HEK293 (cell line): ENCODE measurements around the gene TLR9.

Source experiments
- HOXA7 ChIP-seq: sonication (generic); formaldehyde crosslinking; IDR thresholded peaks from 2 replicates; pipeline ENCODE4 v1.8.1; 2022; ENCODE audit warnings: missing genetic modification reagents, borderline replicate concordance
- KLF8 ChIP-seq: fragments of 450-650 bp; formaldehyde crosslinking; IDR thresholded peaks from 2 replicates; pipeline ENCODE4 v1.5.1; 2016; ENCODE audit warnings: missing biosample characterization, missing genetic modification characterization
- OVOL3 ChIP-seq: fragments of 450-650 bp; formaldehyde crosslinking; IDR thresholded peaks from 2 replicates; pipeline ENCODE4 v1.5.1; 2016; ENCODE audit warnings: missing biosample characterization, missing genetic modification characterization
- SALL2 ChIP-seq: fragments of 450-650 bp; formaldehyde crosslinking; IDR thresholded peaks from 2 replicates; pipeline ENCODE4 v1.5.0; 2017; ENCODE audit warnings: missing biosample characterization, mild to moderate bottlenecking, missing genetic modification characterization, borderline replicate concordance
- SETDB1 ChIP-seq: IDR thresholded peaks from one replicate; pipeline ENCODE4 v1.6.1; 2017; ENCODE audit warnings: mild to moderate bottlenecking, low read length, moderate library complexity, mixed read lengths; ENCODE audit not compliant: insufficient read length
- SP7 ChIP-seq: fragments of 450-650 bp; formaldehyde crosslinking; IDR thresholded peaks from 2 replicates; pipeline ENCODE4 v1.5.1; 2016; ENCODE audit warnings: missing biosample characterization, missing genetic modification characterization
- ZBTB48 ChIP-seq: fragments of 450-650 bp; formaldehyde crosslinking; IDR thresholded peaks from 2 replicates; pipeline ENCODE4 v1.5.1; 2016; ENCODE audit warnings: missing biosample characterization, missing genetic modification characterization
- ZNF10 ChIP-seq: fragments of 450-650 bp; formaldehyde crosslinking; IDR thresholded peaks from 2 replicates; pipeline ENCODE4 v1.5.1; 2017; ENCODE audit warnings: missing biosample characterization, missing genetic modification characterization
- ZNF155 ChIP-seq: fragments of 450-650 bp; formaldehyde crosslinking; IDR thresholded peaks from 2 replicates; pipeline ENCODE4 v1.5.1; 2016; ENCODE audit warnings: missing biosample characterization, missing genetic modification characterization
- ZNF37A ChIP-seq: fragments of 450-650 bp; IDR thresholded peaks from 2 replicates; pipeline ENCODE4 v1.5.1; 2018; ENCODE audit warnings: missing biosample characterization, missing genetic modification characterization
- ZNF394 ChIP-seq: fragments of 450-650 bp; formaldehyde crosslinking; IDR thresholded peaks from 2 replicates; pipeline ENCODE4 v1.5.1; 2016; ENCODE audit warnings: missing biosample characterization, missing genetic modification characterization, mild to moderate bottlenecking, moderate library complexity, borderline replicate concordance
- ZNF510 ChIP-seq: fragments of 450-650 bp; formaldehyde crosslinking; IDR thresholded peaks from 2 replicates; pipeline ENCODE4 v1.5.1; 2018; ENCODE audit warnings: mild to moderate bottlenecking, missing genetic modification characterization, missing biosample characterization; ENCODE audit not compliant: insufficient replicate concordance
- ZNF514 ChIP-seq: fragments of 450-650 bp; formaldehyde crosslinking; IDR thresholded peaks from 2 replicates; pipeline ENCODE4 v1.5.1; 2016; ENCODE audit warnings: missing biosample characterization, missing genetic modification characterization
- ZNF549 ChIP-seq: fragments of 450-650 bp; IDR thresholded peaks from 2 replicates; pipeline ENCODE4 v1.5.1; 2018; ENCODE audit warnings: missing biosample characterization, missing genetic modification characterization, mild to moderate bottlenecking, inconsistent platforms, moderate library complexity
- ZNF664 ChIP-seq: fragments of 450-650 bp; formaldehyde crosslinking; IDR thresholded peaks from 2 replicates; pipeline ENCODE4 v1.5.1; 2016; ENCODE audit warnings: missing biosample characterization, missing genetic modification characterization
- ZNF707 ChIP-seq: fragments of 450-650 bp; formaldehyde crosslinking; IDR thresholded peaks from 2 replicates; pipeline ENCODE4 v1.5.1; 2016; ENCODE audit warnings: missing biosample characterization, missing genetic modification characterization
- ZNF776 ChIP-seq: fragments of 450-650 bp; formaldehyde crosslinking; IDR thresholded peaks from 2 replicates; pipeline ENCODE4 v1.5.0; 2017; ENCODE audit warnings: missing biosample characterization, missing genetic modification characterization, borderline replicate concordance
- ZXDB ChIP-seq: fragments of 450-650 bp; formaldehyde crosslinking; IDR thresholded peaks from 2 replicates; pipeline ENCODE4 v1.5.1; 2016; ENCODE audit warnings: missing biosample characterization, missing genetic modification characterization
- TF ChIP-seq, protein P1 (sequence below): fragments of 450-650 bp; formaldehyde crosslinking; optimal IDR thresholded peaks from 2 replicates; pipeline ENCODE3; 2016; ENCODE audit warnings: missing biosample characterization, mild to moderate bottlenecking, missing genetic modification characterization
- TF ChIP-seq, protein P2 (sequence below): fragments of 450-650 bp; formaldehyde crosslinking; IDR thresholded peaks from 2 replicates; pipeline ENCODE4 v1.5.1; 2016; ENCODE audit warnings: missing biosample characterization, missing genetic modification characterization
- TF ChIP-seq, protein P3 (sequence below): fragments of 450-650 bp; formaldehyde crosslinking; IDR thresholded peaks from 2 replicates; pipeline ENCODE4 v1.5.1; 2016; ENCODE audit warnings: missing biosample characterization, missing genetic modification characterization
- TF ChIP-seq, protein P4 (sequence below): fragments of 450-650 bp; formaldehyde crosslinking; IDR thresholded peaks from 2 replicates; pipeline ENCODE4 v1.5.1; 2017; ENCODE audit warnings: missing biosample characterization, missing genetic modification characterization
- TF ChIP-seq, protein P5 (sequence below): fragments of 450-650 bp; formaldehyde crosslinking; IDR thresholded peaks from 2 replicates; pipeline ENCODE4 v1.5.1; 2017; ENCODE audit warnings: missing biosample characterization, mild to moderate bottlenecking, missing genetic modification characterization, moderate library complexity
- TF ChIP-seq, protein P6 (sequence below): fragments of 450-650 bp; formaldehyde crosslinking; IDR thresholded peaks from 2 replicates; pipeline ENCODE4 v1.5.1; 2016; ENCODE audit warnings: missing biosample characterization, missing genetic modification characterization
- TF ChIP-seq, protein P7 (sequence below): fragments of 450-650 bp; formaldehyde crosslinking; IDR thresholded peaks from 2 replicates; pipeline ENCODE4 v1.5.1; 2017; ENCODE audit warnings: missing biosample characterization, missing genetic modification characterization
- TF ChIP-seq, protein P8 (sequence below): fragments of 450-650 bp; formaldehyde crosslinking; IDR thresholded peaks from 2 replicates; pipeline ENCODE4 v1.5.1; 2016; ENCODE audit warnings: missing biosample characterization, missing genetic modification characterization, low read depth

TLR9 gene

DNA sequence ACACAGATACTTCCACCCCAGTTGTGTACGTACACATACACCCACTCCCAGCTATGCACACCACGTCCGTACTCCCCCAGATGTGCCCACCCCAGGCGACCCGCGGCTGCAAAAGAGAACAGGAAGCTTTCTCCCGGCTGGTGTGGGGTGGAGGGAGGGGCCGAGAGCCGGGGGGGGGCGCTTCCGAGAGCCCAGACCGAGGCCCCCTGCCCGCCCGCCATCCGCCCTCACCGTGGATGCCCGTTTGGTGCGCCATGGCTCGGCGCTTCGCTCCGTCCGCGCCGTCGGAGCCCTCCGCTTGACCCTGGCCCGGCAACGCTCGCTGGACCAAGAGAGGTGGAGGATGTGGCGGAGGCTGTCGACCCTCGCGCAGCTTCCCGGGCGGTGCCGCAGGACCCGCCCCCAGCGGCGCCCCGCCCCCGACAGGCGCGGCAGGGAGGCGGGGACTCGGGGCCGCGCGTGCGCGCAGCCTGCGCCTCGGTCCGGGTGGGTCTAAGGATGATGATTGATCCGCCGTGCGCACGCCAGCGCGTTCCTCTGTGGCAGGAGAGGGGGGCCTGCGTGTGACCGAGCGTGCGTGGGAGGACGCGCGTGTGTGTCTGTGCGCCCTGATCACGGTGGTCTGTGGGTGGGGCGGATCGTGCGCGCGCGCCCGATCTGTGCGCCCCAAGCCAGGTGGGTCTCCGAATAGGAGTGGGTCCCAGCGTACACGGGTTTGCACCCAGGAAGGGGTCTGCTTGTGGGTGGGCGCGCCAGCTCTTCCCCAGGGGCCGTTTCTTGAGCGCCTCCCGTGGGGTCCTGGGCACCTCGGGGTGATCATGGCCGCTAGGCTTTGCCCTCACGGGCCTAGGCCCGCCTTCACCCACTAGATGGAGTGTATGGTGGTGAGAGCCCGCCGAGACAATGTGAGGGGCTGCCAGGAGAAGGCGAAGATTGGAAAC lies 13.6 kb upstream of the TLR9 start, which contains the start of gene TWF2 (continued):
- TF ChIP-seq ZNF394 (tag by site-specific recombination) (no peak), ZNF664 (tag by site-specific recombination) (no peak), ZNF549 (no peak), ZNF155 (tag by site-specific recombination) (no peak), KLF8 (tag by site-specific recombination) (peak; percentile 60; the same call in 1 of the 2 replicates), SETDB1 (no peak), ZNF514 (no peak), SALL2 (tag by site-specific recombination) (no peak), ZBTB48 (tag by site-specific recombination) (no peak), SP7 (peak; percentile 60; the same call in 1 of the 2 replicates), ZNF776 (tag by site-specific recombination) (no peak), ZNF10 (tag by site-specific recombination) (no peak), ZNF37A (tag by site-specific recombination) (no peak), OVOL3 (tag by site-specific recombination) (no peak), ZNF707 (tag by site-specific recombination) (no peak), HOXA7 (no peak), ZXDB (tag by site-specific recombination) (peak; percentile 70), ZNF510 (tag by site-specific recombination) (no peak)
- TF ChIP-seq, protein P1, sequence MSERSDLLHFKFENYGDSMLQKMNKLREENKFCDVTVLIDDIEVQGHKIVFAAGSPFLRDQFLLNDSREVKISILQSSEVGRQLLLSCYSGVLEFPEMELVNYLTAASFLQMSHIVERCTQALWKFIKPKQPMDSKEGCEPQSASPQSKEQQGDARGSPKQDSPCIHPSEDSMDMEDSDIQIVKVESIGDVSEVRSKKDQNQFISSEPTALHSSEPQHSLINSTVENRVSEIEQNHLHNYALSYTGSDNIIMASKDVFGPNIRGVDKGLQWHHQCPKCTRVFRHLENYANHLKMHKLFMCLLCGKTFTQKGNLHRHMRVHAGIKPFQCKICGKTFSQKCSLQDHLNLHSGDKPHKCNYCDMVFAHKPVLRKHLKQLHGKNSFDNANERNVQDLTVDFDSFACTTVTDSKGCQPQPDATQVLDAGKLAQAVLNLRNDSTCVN (tag by site-specific recombination) = peak; percentile 96
- TF ChIP-seq, protein P2, sequence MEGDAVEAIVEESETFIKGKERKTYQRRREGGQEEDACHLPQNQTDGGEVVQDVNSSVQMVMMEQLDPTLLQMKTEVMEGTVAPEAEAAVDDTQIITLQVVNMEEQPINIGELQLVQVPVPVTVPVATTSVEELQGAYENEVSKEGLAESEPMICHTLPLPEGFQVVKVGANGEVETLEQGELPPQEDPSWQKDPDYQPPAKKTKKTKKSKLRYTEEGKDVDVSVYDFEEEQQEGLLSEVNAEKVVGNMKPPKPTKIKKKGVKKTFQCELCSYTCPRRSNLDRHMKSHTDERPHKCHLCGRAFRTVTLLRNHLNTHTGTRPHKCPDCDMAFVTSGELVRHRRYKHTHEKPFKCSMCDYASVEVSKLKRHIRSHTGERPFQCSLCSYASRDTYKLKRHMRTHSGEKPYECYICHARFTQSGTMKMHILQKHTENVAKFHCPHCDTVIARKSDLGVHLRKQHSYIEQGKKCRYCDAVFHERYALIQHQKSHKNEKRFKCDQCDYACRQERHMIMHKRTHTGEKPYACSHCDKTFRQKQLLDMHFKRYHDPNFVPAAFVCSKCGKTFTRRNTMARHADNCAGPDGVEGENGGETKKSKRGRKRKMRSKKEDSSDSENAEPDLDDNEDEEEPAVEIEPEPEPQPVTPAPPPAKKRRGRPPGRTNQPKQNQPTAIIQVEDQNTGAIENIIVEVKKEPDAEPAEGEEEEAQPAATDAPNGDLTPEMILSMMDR (tag by site-specific recombination) = peak; percentile 82
- TF ChIP-seq, protein P3, sequence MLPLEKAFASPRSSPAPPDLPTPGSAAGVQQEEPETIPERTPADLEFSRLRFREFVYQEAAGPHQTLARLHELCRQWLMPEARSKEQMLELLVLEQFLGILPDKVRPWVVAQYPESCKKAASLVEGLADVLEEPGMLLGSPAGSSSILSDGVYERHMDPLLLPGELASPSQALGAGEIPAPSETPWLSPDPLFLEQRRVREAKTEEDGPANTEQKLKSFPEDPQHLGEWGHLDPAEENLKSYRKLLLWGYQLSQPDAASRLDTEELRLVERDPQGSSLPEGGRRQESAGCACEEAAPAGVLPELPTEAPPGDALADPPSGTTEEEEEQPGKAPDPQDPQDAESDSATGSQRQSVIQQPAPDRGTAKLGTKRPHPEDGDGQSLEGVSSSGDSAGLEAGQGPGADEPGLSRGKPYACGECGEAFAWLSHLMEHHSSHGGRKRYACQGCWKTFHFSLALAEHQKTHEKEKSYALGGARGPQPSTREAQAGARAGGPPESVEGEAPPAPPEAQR (tag by site-specific recombination) = no peak
- TF ChIP-seq, protein P4, sequence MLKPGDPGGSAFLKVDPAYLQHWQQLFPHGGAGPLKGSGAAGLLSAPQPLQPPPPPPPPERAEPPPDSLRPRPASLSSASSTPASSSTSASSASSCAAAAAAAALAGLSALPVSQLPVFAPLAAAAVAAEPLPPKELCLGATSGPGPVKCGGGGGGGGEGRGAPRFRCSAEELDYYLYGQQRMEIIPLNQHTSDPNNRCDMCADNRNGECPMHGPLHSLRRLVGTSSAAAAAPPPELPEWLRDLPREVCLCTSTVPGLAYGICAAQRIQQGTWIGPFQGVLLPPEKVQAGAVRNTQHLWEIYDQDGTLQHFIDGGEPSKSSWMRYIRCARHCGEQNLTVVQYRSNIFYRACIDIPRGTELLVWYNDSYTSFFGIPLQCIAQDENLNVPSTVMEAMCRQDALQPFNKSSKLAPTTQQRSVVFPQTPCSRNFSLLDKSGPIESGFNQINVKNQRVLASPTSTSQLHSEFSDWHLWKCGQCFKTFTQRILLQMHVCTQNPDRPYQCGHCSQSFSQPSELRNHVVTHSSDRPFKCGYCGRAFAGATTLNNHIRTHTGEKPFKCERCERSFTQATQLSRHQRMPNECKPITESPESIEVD (tag by site-specific recombination) = no peak
- TF ChIP-seq, protein P5, sequence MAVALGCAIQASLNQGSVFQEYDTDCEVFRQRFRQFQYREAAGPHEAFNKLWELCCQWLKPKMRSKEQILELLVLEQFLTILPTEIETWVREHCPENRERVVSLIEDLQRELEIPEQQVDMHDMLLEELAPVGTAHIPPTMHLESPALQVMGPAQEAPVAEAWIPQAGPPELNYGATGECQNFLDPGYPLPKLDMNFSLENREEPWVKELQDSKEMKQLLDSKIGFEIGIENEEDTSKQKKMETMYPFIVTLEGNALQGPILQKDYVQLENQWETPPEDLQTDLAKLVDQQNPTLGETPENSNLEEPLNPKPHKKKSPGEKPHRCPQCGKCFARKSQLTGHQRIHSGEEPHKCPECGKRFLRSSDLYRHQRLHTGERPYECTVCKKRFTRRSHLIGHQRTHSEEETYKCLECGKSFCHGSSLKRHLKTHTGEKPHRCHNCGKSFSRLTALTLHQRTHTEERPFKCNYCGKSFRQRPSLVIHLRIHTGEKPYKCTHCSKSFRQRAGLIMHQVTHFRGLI (tag by site-specific recombination) = no peak
- TF ChIP-seq, protein P6, sequence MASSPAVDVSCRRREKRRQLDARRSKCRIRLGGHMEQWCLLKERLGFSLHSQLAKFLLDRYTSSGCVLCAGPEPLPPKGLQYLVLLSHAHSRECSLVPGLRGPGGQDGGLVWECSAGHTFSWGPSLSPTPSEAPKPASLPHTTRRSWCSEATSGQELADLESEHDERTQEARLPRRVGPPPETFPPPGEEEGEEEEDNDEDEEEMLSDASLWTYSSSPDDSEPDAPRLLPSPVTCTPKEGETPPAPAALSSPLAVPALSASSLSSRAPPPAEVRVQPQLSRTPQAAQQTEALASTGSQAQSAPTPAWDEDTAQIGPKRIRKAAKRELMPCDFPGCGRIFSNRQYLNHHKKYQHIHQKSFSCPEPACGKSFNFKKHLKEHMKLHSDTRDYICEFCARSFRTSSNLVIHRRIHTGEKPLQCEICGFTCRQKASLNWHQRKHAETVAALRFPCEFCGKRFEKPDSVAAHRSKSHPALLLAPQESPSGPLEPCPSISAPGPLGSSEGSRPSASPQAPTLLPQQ (tag by site-specific recombination) = peak; percentile 79; the same call in 1 of the 2 replicates
- TF ChIP-seq, protein P7, sequence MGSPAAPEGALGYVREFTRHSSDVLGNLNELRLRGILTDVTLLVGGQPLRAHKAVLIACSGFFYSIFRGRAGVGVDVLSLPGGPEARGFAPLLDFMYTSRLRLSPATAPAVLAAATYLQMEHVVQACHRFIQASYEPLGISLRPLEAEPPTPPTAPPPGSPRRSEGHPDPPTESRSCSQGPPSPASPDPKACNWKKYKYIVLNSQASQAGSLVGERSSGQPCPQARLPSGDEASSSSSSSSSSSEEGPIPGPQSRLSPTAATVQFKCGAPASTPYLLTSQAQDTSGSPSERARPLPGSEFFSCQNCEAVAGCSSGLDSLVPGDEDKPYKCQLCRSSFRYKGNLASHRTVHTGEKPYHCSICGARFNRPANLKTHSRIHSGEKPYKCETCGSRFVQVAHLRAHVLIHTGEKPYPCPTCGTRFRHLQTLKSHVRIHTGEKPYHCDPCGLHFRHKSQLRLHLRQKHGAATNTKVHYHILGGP (tag by site-specific recombination) = no peak
- TF ChIP-seq, protein P8, sequence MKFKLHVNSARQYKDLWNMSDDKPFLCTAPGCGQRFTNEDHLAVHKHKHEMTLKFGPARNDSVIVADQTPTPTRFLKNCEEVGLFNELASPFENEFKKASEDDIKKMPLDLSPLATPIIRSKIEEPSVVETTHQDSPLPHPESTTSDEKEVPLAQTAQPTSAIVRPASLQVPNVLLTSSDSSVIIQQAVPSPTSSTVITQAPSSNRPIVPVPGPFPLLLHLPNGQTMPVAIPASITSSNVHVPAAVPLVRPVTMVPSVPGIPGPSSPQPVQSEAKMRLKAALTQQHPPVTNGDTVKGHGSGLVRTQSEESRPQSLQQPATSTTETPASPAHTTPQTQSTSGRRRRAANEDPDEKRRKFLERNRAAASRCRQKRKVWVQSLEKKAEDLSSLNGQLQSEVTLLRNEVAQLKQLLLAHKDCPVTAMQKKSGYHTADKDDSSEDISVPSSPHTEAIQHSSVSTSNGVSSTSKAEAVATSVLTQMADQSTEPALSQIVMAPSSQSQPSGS (tag by site-specific recombination) = no peak
